ENCODE measurements around the gene EPS8.

Gene EPS8

DNA sequence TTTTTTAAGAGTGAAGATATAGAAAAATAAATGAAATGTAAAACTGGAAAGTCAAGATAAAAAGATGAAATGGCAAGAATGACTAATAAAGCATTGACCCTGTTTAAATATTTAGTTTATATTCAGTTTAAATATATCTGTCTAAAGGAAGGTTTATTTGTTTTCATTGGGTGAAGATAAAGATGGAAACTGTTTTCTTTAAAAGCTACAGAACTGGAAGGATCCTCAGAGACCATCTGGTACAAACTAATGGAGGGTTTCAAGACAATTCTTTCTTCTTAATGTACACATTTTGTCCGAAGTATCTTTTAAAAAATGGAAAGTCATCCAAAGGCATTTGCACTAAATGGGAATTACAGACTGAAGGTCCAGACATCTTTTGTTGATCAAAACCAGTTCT is 142.6 kb downstream of the EPS8 start:
- DNase-seq (ENCODE audit: low read depth): no peak
- TF ChIP-seq, protein P1, sequence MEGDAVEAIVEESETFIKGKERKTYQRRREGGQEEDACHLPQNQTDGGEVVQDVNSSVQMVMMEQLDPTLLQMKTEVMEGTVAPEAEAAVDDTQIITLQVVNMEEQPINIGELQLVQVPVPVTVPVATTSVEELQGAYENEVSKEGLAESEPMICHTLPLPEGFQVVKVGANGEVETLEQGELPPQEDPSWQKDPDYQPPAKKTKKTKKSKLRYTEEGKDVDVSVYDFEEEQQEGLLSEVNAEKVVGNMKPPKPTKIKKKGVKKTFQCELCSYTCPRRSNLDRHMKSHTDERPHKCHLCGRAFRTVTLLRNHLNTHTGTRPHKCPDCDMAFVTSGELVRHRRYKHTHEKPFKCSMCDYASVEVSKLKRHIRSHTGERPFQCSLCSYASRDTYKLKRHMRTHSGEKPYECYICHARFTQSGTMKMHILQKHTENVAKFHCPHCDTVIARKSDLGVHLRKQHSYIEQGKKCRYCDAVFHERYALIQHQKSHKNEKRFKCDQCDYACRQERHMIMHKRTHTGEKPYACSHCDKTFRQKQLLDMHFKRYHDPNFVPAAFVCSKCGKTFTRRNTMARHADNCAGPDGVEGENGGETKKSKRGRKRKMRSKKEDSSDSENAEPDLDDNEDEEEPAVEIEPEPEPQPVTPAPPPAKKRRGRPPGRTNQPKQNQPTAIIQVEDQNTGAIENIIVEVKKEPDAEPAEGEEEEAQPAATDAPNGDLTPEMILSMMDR (conservative IDR thresholded peaks at IDR 0.05; ENCODE audit: low read depth, low read length): no peak
- H3K4me3 ChIP-seq (ENCODE audit: low read depth, low read length): no peak overlapping the region

DNA sequence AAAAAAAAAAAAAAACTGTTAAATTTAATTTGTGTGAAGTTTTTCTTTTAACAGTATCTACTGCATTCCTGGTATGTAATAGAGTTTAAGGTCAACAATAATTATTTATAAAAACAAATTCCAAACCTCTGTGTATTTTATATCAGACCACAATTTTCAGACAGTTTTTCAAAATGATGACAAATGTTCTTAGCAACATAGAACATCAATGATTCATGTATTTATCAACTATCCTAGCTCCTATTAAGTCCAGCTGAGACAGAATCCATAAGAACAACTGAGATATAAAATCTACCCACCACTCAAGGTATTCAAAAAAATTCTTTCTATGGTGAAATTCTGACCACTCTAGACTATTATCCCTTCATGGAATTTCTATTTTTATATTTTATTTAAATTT is 144.5 kb downstream of the EPS8 start:
- no peak overlapping the region for H3K4me3 ChIP-seq (ENCODE audit: low read depth, low read length)
- peak; percentile 83 for DNase-seq (ENCODE audit: low read depth)
- TF ChIP-seq, protein P1 (conservative IDR thresholded peaks at IDR 0.05; ENCODE audit: low read depth, low read length): no peak

DNA sequence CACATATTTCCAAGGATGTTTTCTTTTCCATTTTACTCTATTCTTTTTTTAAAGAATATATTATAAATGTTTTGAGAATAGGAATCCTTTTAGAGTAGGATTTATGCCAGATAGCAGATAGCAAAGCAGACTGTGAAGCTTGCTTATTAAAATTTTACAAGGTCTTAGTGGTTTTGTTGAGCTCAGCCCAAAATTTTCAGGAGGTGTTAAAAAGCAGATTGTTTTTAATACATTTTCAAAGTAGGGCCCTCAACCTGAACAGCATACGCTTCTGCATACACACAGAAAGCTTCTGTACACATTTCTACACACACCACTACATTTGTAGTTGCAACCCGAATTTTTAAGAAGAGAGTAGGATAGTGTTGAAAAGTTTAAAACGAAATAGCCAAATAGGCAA is 151.0 kb downstream of the EPS8 start:
- TF ChIP-seq, protein P1 (conservative IDR thresholded peaks at IDR 0.05; ENCODE audit: low read depth, low read length): no peak
- no peak overlapping the region for H3K4me3 ChIP-seq (ENCODE audit: low read depth, low read length)
- no peak for DNase-seq (ENCODE audit: low read depth)

DNA sequence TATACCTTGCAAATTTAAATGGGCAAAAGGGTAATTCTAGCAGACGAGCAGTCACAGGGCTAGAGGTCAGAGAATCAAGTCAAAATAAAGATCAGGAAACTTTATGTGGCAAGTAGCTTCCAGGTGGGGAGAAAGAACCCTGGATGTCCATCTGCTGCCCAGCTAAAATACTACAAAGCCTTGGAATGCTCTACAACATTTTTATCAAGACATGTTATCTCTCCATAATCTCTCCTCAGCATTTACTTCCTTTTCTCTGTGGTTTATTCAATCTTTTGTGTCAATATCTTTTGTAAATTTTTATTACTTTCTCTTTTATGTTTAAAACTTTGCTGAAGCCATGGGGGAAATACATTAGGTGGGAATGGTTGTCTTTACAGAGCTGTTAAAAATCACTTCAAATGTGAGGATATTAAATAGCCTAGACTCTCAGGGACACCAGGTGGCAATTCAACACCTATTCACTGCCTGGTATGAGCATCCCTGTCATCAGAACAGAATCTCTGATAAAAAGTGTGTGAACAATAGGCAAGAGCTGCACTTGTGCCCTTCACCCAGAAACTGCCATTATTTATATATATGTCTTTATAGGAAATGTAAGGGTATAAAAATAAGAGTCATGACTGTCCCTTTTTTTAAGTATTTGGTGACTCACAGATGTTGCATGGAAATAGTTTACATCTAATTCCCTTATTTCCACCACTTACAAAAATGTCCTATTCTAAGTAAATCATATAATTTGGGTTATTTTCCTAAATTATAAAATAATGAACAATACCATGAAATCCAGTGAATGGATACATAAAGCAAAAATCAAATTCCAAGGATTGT is 152.9 kb downstream of the EPS8 start:
- peak; percentile 40 for DNase-seq (ENCODE audit: low read depth)
- no peak overlapping the region for H3K4me3 ChIP-seq (ENCODE audit: low read depth, low read length)
- TF ChIP-seq, protein P1 (conservative IDR thresholded peaks at IDR 0.05; ENCODE audit: low read depth, low read length): no peak

DNA sequence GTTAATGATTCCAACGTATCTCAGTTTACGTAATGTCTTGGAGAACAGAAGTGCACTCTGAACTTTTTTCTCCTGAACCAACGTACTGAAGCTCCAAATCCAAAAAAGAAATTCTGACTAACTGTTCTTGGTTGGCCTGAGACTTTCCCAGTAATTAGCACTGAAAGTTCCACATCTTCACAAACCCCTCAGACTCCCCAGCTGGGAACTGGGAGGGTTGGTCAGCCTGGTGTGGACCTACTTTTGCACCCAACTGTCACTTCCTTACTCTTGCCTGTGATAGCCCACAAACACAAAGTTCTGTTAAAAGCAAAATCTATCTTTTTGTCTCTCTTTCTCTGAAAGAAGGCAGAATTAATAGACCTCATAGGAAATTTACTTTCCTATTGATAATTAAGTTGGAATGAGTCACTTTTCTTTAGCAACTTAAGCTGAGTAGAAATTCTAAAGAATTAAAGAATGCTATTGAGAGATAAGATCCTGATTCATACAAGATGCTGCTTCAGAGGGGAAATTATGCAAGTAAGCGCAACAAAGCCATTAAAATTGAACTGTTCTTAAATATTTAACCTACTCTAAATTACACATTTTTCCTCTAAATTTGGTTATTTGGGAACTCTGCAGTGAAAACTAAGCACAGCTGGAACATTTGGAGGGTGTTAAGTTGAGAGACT is 155.0 kb downstream of the EPS8 start:
- H3K4me3 ChIP-seq (ENCODE audit: low read depth, low read length): no peak overlapping the region
- TF ChIP-seq, protein P1 (conservative IDR thresholded peaks at IDR 0.05; ENCODE audit: low read depth, low read length): no peak
- peak; percentile 72 for DNase-seq (ENCODE audit: low read depth)

DNA sequence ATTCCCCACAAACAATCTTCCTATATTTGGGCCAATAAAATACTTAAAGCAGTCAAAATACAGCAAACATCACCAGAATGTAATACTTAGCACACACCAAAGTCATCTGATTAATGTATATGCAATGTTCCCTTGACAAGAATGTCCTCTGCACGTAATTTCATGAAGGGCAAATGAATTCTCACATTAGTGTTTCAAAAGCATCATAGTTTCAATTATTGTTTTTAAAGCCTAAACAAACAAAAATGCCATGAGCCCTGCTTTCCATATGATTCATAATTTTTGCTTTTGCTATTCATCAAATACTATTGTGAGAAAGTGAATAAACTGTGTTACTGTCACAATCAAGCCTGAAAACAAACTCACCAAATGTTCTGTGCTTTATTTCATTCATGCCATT is 156.0 kb downstream of the EPS8 start:
- no peak overlapping the region for H3K4me3 ChIP-seq (ENCODE audit: low read depth, low read length)
- DNase-seq (ENCODE audit: low read depth): peak; percentile 62
- TF ChIP-seq, protein P1 (conservative IDR thresholded peaks at IDR 0.05; ENCODE audit: low read depth, low read length): no peak

All from choroid plexus epithelial cell (primary cell).